HepG2 (cell line): Measurements from ENCODE around the gene PRIMPOL. TPM values are rescaled to one million over a fixed set of nuclear protein-coding genes. Genes with fewer than 3 reads are reported as not detected.

ENCODE experiments used
- DNMT3B ChIP-seq: conservative IDR thresholded peaks from 2 replicates; pipeline ENCODE4 v1.6.1; 2016; ENCODE audit warnings: missing biosample characterization, control low read depth
- JARID2 ChIP-seq: sonication (generic); formaldehyde crosslinking; IDR thresholded peaks from 2 replicates; pipeline ENCODE4 v1.8.1; 2023; ENCODE audit warnings: missing genetic modification reagents, inconsistent platforms; ENCODE audit not compliant: insufficient replicate concordance
- RAD21 ChIP-seq: fragments of 450-650 bp; formaldehyde crosslinking; IDR thresholded peaks from 2 replicates; pipeline ENCODE4 v1.5.0; 2020; ENCODE audit warnings: mild to moderate bottlenecking
- SALL1 ChIP-seq: sonication (generic); formaldehyde crosslinking; IDR thresholded peaks from 2 replicates; pipeline ENCODE4 v1.8.0; 2022; ENCODE audit warnings: mild to moderate bottlenecking, missing genetic modification reagents
- TOE1 ChIP-seq: sonication (generic); formaldehyde crosslinking; IDR thresholded peaks from 2 replicates; pipeline ENCODE4 v1.4.0; 2020; ENCODE audit warnings: mild to moderate bottlenecking, missing genetic modification reagents
- ZNF282 ChIP-seq: fragments of 450-650 bp; IDR thresholded peaks from 2 replicates; pipeline ENCODE4 v1.6.1; 2018; ENCODE audit not compliant: partially characterized antibody
- ZNF891 ChIP-seq: sonication (generic); formaldehyde crosslinking; IDR thresholded peaks from 2 replicates; pipeline ENCODE4 v1.5.0; 2020; ENCODE audit warnings: mild to moderate bottlenecking, missing genetic modification reagents
- polyA plus RNA-seq, 8 experiments: library from polyadenylated mRNA; depleted of rRNA in 3 of 8; stranded (reverse) in 7 of 8; unstranded in 1 of 8; fragments of >200 nt; fragmentation: Illumina TruSeq in 4 of 8; extraction: Trizol in 4 of 8; gene quantifications; 2 replicates each; pipeline versions ENCODE4 v1.2.1 to v1.2.3, GENCODE V29; 2011 to 2016; ENCODE audit warnings: low read depth in 4 of 8, missing spikeins in 1 of 8, mixed read lengths in 1 of 8; ENCODE audit not compliant: insufficient read depth in 1 of 8
- total RNA-seq, 5 experiments: library from RNA; depleted of rRNA; stranded (reverse); fragments of >200 nt; fragmentation: Illumina TruSeq; extraction: Trizol; gene quantifications; 2 replicates each; pipeline ENCODE4 v1.2.3, GENCODE V29; 2016; ENCODE audit warnings: low read depth in 1 of 5
- TF ChIP-seq, protein P1 (sequence below): sonication (generic); formaldehyde crosslinking; IDR thresholded peaks from 2 replicates; pipeline ENCODE4 v1.5.0; 2020; ENCODE audit warnings: missing genetic modification reagents
- TF ChIP-seq, protein P2 (sequence below): sonication (generic); formaldehyde crosslinking; IDR thresholded peaks from 2 replicates; pipeline ENCODE4 v1.5.0; 2020; ENCODE audit warnings: mild to moderate bottlenecking, missing genetic modification reagents
- TF ChIP-seq, protein P3 (sequence below): sonication (generic); formaldehyde crosslinking; IDR thresholded peaks from 2 replicates; pipeline ENCODE4 v1.5.1; 2020; ENCODE audit warnings: missing genetic modification reagents, mild to moderate bottlenecking, borderline replicate concordance
- TF ChIP-seq, protein P4 (sequence below): sonication (generic); formaldehyde crosslinking; IDR thresholded peaks from 2 replicates; pipeline ENCODE4 v1.4.0; 2020; ENCODE audit warnings: mild to moderate bottlenecking, missing genetic modification reagents
- TF ChIP-seq, protein P5 (sequence below): sonication (generic); formaldehyde crosslinking; conservative IDR thresholded peaks from 2 replicates; pipeline ENCODE4 v1.8.0; 2022; ENCODE audit warnings: low read depth, missing genetic modification reagents
- TF ChIP-seq, protein P6 (sequence below): IDR thresholded peaks from 2 replicates; pipeline ENCODE4 v1.6.1; 2012; ENCODE audit warnings: low read length, improper control_type of control experiment
- TF ChIP-seq, protein P7 (sequence below): sonication (generic); formaldehyde crosslinking; conservative IDR thresholded peaks from 2 replicates; pipeline ENCODE4 v1.8.0; 2022; ENCODE audit warnings: mild to moderate bottlenecking, moderate library complexity, missing genetic modification reagents

PRIMPOL gene
- total and polyA plus RNA-seq, 2 of the 13 experiments (the other 11 are each of a cell fraction or from before 2014, with no cell fraction given), result 7.3 to 11.0 TPM

DNA sequence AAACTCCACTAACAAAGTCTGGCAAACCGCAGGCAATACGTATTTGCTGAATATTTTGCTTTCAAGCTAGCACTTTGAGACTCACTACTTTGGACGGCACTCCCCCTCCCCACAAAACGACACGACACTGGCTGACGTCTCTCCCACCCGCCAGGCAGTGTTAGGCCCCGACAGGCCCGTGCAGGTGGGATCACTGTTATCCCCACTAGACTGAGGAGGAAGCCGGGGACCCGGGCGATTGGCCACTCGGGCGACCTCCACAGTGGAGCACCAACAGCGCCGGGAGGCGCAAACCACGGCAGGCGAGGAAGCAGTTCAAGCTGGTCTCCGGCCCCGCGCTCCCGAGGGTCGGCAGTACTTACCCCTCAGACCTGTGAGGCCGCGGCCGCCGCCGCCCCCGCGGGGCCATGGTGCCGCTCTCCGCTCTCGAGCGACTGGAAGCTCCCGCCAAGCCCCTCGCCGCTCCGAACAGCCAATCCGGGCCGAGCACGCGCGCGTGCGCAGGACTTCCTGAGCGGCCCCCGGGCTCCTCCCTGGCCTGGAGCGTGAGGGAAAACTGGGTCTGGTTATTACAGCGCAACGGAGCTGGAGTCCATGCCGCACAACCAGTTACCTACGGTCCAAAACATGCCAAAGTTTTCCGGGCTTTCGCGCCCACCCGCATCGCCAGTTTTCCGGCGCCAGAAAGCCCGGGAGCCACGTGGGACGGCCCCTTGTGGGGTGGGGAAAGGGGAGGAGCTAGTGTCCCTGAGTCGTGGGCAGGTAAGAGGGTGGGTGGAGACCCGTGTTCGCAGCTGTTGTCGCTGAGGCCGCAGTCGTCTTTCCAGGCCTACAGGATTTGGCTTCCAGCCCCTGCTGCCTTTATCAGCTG lies 84.4 kb downstream of the PRIMPOL start, which contains the start of gene CENPU (continued):
- TF ChIP-seq RAD21 (CRISPR knock-in tag), result peak; percentile 71
- TF ChIP-seq ZNF282, result no peak
- TF ChIP-seq JARID2, result no peak
- TF ChIP-seq, protein P1, sequence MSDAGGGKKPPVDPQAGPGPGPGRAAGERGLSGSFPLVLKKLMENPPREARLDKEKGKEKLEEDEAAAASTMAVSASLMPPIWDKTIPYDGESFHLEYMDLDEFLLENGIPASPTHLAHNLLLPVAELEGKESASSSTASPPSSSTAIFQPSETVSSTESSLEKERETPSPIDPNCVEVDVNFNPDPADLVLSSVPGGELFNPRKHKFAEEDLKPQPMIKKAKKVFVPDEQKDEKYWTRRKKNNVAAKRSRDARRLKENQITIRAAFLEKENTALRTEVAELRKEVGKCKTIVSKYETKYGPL (CRISPR knock-in tag), result peak; percentile 59; the same call in 1 of the 2 replicates
- TF ChIP-seq, protein P2, sequence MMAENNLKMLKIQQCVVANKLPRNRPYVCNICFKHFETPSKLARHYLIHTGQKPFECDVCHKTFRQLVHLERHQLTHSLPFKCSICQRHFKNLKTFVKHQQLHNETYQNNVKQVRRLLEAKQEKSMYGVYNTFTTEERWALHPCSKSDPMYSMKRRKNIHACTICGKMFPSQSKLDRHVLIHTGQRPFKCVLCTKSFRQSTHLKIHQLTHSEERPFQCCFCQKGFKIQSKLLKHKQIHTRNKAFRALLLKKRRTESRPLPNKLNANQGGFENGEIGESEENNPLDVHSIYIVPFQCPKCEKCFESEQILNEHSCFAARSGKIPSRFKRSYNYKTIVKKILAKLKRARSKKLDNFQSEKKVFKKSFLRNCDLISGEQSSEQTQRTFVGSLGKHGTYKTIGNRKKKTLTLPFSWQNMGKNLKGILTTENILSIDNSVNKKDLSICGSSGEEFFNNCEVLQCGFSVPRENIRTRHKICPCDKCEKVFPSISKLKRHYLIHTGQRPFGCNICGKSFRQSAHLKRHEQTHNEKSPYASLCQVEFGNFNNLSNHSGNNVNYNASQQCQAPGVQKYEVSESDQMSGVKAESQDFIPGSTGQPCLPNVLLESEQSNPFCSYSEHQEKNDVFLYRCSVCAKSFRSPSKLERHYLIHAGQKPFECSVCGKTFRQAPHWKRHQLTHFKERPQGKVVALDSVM (CRISPR knock-in tag), result peak; percentile 83
- TF ChIP-seq DNMT3B (CRISPR knock-in tag), result peak; percentile 82; the same call in 1 of the 2 replicates
- TF ChIP-seq, protein P3, sequence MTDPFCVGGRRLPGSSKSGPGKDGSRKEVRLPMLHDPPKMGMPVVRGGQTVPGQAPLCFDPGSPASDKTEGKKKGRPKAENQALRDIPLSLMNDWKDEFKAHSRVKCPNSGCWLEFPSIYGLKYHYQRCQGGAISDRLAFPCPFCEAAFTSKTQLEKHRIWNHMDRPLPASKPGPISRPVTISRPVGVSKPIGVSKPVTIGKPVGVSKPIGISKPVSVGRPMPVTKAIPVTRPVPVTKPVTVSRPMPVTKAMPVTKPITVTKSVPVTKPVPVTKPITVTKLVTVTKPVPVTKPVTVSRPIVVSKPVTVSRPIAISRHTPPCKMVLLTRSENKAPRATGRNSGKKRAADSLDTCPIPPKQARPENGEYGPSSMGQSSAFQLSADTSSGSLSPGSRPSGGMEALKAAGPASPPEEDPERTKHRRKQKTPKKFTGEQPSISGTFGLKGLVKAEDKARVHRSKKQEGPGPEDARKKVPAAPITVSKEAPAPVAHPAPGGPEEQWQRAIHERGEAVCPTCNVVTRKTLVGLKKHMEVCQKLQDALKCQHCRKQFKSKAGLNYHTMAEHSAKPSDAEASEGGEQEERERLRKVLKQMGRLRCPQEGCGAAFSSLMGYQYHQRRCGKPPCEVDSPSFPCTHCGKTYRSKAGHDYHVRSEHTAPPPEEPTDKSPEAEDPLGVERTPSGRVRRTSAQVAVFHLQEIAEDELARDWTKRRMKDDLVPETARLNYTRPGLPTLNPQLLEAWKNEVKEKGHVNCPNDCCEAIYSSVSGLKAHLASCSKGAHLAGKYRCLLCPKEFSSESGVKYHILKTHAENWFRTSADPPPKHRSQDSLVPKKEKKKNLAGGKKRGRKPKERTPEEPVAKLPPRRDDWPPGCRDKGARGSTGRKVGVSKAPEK (CRISPR knock-in tag), result 0 out of 2 replicates have a peak, but pooled peaks have one; percentile 56
- TF ChIP-seq, protein P4, sequence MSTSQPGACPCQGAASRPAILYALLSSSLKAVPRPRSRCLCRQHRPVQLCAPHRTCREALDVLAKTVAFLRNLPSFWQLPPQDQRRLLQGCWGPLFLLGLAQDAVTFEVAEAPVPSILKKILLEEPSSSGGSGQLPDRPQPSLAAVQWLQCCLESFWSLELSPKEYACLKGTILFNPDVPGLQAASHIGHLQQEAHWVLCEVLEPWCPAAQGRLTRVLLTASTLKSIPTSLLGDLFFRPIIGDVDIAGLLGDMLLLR, result peak; percentile 97
- TF ChIP-seq, protein P5, sequence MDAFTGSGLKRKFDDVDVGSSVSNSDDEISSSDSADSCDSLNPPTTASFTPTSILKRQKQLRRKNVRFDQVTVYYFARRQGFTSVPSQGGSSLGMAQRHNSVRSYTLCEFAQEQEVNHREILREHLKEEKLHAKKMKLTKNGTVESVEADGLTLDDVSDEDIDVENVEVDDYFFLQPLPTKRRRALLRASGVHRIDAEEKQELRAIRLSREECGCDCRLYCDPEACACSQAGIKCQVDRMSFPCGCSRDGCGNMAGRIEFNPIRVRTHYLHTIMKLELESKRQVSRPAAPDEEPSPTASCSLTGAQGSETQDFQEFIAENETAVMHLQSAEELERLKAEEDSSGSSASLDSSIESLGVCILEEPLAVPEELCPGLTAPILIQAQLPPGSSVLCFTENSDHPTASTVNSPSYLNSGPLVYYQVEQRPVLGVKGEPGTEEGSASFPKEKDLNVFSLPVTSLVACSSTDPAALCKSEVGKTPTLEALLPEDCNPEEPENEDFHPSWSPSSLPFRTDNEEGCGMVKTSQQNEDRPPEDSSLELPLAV (CRISPR knock-in tag), result no peak
- peak; percentile 99 for TF ChIP-seq SALL1 (CRISPR knock-in tag)
- TF ChIP-seq, protein P6, sequence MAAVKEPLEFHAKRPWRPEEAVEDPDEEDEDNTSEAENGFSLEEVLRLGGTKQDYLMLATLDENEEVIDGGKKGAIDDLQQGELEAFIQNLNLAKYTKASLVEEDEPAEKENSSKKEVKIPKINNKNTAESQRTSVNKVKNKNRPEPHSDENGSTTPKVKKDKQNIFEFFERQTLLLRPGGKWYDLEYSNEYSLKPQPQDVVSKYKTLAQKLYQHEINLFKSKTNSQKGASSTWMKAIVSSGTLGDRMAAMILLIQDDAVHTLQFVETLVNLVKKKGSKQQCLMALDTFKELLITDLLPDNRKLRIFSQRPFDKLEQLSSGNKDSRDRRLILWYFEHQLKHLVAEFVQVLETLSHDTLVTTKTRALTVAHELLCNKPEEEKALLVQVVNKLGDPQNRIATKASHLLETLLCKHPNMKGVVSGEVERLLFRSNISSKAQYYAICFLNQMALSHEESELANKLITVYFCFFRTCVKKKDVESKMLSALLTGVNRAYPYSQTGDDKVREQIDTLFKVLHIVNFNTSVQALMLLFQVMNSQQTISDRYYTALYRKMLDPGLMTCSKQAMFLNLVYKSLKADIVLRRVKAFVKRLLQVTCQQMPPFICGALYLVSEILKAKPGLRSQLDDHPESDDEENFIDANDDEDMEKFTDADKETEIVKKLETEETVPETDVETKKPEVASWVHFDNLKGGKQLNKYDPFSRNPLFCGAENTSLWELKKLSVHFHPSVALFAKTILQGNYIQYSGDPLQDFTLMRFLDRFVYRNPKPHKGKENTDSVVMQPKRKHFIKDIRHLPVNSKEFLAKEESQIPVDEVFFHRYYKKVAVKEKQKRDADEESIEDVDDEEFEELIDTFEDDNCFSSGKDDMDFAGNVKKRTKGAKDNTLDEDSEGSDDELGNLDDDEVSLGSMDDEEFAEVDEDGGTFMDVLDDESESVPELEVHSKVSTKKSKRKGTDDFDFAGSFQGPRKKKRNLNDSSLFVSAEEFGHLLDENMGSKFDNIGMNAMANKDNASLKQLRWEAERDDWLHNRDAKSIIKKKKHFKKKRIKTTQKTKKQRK, result no peak
- TF ChIP-seq, protein P7, sequence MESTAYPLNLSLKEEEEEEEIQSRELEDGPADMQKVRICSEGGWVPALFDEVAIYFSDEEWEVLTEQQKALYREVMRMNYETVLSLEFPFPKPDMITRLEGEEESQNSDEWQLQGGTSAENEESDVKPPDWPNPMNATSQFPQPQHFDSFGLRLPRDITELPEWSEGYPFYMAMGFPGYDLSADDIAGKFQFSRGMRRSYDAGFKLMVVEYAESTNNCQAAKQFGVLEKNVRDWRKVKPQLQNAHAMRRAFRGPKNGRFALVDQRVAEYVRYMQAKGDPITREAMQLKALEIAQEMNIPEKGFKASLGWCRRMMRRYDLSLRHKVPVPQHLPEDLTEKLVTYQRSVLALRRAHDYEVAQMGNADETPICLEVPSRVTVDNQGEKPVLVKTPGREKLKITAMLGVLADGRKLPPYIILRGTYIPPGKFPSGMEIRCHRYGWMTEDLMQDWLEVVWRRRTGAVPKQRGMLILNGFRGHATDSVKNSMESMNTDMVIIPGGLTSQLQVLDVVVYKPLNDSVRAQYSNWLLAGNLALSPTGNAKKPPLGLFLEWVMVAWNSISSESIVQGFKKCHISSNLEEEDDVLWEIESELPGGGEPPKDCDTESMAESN (CRISPR knock-in tag), result peak; percentile 99
- TF ChIP-seq TOE1 (CRISPR knock-in tag), result peak; percentile 90
- peak; percentile 76; the same call in 1 of the 2 replicates for TF ChIP-seq ZNF891 (CRISPR knock-in tag)
